Left cardiac atrium (tissue), 4 donors: ENCODE data around the gene FREM1. TPM values are rescaled to one million over a fixed set of nuclear protein-coding genes. Genes with fewer than 3 reads are reported as not detected.
"Not testable (repeated sequence)": the region's sequence is repeated elsewhere in the genome, so short reads cannot be mapped to it uniquely, and the experiment has no call there.

ENCODE experiments used
- ATAC-seq, 2 donors: fragments of 200-7000 bp; cut with Tn5 transposase; one replicate each; pipeline ENCODE4 v1.9.1; 2020; ENCODE audit warnings: mild to moderate bottlenecking in 2 of 2, moderate library complexity in 2 of 2
- DNase-seq: peaks from one replicate; pipeline ENCODE4 v3.0.0-alpha.2; 2020
- intact Hi-C, 2 donors: fragments of 100-400 bp; cut with DNase I; formaldehyde crosslinking; loops; one replicate each; pipeline versions ENCODE4 v1.14.1 to v1.15.1; 2022 to 2023
- long read RNA-seq: library from polyadenylated mRNA; unstranded; transcript quantifications from one replicate; pipeline ENCODE4 v2.0.0, GENCODE V29; 2021
- total RNA-seq, 2 donors: library from RNA; stranded (reverse); fragmentation: NEBNext Ultra II Directional; extraction: Animal tissue kit (Norgen Biotek cat#: 25700); gene quantifications; one replicate each; pipeline ENCODE4 v1.2.1, GENCODE V29; 2021
- donor health status: DM: no; HTN: yes; CAD: no.
- donor health status: DM: no; HTN: yes; CAD: no; lungs with severe emphysema.
- donor health status: DM: yes; HTN: yes; CAD: no.
- donor health status: Dilated cardiomyopathy.

The FREM1 gene
- 1 to 10 TPM; 1.8 to 7.7 TPM for total RNA-seq
- long read RNA-seq, partial matches to known transcripts = 1 of 1 reads
- long read RNA-seq, other reads (novel, unspliced or antisense) = 0 of 1 reads

GRCh38 chr9:14909961-14910805 is at the start of gene FREM1:
Gene FREM1, minus strand, starts transcription at chr9:14910428. Its CDS starts 41,451 bp downstream, at chr9:14868977.
- intact Hi-C loops = loop anchor here in 1 of 2 donors (2.0 to 10.0 kb wide), 2 partner anchors 19 to 45 kb away; no protein-coding TSS in a partner anchor
- DNase-seq = peak; percentile 44
- peak; percentile 66 to 74 for ATAC-seq

DNA sequence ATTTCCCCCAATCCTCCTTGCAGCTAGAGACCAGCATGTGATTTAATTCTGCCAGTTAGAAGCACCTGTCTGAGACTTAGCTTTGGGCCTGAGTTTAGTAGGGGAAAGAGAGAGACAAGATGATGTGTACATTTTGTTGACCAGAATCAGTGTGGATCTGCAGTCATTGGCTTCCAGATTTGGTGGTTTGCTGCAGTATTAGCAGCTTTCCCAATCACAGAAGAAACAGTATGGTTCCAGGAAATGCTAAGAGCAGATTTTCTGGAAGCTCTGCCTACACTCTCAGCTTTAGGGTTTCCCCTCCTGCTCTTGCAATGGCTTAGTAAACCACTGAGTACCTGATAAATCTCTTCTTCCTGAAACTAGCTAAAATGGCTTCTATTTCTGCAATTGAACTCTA is 48.8 kb upstream of the FREM1 start:
- ATAC-seq = no peak
- intact Hi-C loops = loop anchor here in 1 of 2 donors (10.0 kb wide), 1 partner anchor 54 kb away; no protein-coding TSS in a partner anchor
- no peak for DNase-seq

DNA sequence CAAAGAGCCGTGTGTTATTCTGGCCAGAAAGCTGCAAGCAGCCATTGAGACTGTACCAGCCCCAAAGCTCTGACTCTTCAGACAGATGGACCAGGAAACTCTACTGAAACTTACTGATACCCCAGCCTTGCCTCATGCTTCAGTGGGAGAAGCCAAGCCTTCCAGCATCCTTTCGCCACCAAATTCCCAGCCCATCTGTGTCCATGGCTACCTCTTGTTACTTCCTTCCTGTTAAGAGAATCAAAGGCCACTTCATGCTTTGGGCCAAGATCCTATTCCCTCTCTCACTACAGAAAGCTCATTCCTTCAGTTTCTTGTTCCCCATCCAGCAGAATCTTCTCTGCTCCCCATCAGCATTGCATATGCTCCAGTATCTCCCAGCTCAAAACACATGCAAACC is 46.9 kb upstream of the FREM1 start:
- ATAC-seq (peak; percentile 61 to 69), DNase-seq (no peak)
- intact Hi-C loops = loop anchor here in 1 of 2 donors (10.0 kb wide), 1 partner anchor 52 kb away; no protein-coding TSS in a partner anchor

DNA sequence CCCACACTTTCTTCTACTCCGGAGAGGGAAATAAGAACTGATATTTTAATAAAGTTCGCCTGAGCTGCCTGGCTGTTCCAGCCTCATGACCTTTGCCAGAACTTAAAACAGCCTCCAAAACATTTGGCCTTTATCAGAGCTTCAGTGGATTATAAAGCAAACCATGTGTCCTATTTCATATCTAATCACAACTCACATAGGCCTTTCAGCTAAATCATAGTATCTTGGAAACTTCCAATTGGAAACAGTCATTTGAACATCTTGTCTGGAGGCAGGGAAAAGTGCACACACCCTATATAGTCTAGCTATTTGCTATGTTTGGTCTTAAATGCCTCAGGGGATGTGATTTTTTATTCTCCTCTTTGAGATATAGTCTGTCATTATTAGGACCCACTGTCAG is 46.0 kb upstream of the FREM1 start:
- intact Hi-C loops = loop anchor here in 1 of 2 donors (10.0 kb wide), 1 partner anchor 51 kb away; no protein-coding TSS in a partner anchor
- no peak for DNase-seq
- ATAC-seq = peak; percentile 44 to 47

GRCh38 chr9:14945351-14945750 is 35.1 kb upstream of the FREM1 start:
- intact Hi-C loops = loop anchor here in 1 of 2 donors (10.0 kb wide), 1 partner anchor 61 kb away; no protein-coding TSS in a partner anchor
- DNase-seq (no peak), ATAC-seq (no peak)

GRCh38 chr9:14941501-14942405 is 31.5 kb upstream of the FREM1 start:
- ATAC-seq (peak; percentile 44 to 67), DNase-seq (no peak)
- intact Hi-C loops = loop anchor here in 1 of 2 donors (10.0 kb wide), 1 partner anchor 57 kb away; no protein-coding TSS in a partner anchor

GRCh38 chr9:14939378-14939777 is 29.1 kb upstream of the FREM1 start:
- DNase-seq = no peak
- intact Hi-C loops = no loop called here
- ATAC-seq = no peak

DNA sequence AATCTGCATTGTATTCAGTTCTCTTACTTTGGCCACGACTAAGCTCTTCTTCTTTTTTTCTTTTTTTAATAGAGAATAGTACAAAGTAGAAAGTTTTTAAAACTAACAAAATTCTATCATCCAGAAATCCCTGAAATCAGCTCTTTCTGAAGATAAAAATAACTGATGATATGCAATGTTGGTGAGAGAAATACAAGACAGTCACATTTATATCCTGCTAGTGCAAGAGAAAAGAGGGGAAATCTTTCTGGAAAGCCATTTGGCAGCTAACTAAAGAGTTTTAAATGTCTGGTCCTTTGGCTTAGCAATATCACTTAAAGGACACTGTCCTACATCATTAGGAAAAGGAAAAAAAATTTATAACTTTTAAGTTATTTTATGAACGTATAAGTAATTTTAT is 27.0 kb upstream of the FREM1 start:
- intact Hi-C loops = no loop called here
- DNase-seq = no peak
- no peak for ATAC-seq

DNA sequence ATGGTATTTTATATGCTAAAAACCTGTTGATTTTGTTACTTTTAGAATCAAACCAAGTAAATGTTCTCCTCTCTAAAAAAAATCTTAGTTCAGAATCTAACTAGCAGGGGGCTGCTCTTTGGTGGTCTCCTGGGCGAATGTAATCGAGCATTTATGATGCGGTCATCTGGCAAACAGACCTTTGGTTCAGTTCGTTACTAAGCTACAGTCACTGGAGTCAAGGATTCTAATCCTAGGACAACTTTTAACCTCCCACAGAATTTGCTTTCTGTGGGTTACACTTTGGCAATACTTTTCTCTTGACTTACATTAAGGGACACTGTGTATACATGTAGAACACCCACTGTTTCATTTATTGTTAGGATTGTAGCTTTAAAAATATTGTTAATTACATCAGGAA is 26.3 kb upstream of the FREM1 start:
- intact Hi-C loops = no loop called here
- ATAC-seq (no peak), DNase-seq (no peak)

DNA sequence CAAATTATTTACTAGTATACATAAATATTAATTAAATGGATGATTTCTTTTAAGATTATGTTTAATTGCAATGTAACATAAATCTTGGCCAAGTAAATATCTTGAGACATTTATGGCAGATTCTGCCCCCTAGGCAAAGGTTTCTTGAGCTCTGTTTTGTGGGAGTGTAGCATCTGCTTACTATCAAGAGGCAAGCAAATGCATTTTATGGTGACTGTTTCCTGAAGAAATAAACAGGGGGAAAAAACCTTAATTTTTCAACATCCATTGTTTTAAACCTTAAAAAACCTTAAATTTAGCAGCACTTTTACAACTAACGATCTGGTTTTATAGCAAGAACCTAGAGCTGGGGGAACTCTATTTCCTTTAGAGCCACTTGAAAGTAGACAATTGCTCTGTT is 25.7 kb upstream of the FREM1 start:
- DNase-seq (no peak), ATAC-seq (no peak)
- intact Hi-C loops = no loop called here

- intact Hi-C loops = no loop called here
- DNase-seq (no peak), ATAC-seq (no peak)
These were observed 25.0 kb upstream of the FREM1 start for GRCh38 chr9:14935106-14935751.

GRCh38 chr9:14932641-14933040 is 22.4 kb upstream of the FREM1 start:
- ATAC-seq = no peak
- intact Hi-C loops = no loop called here
- no peak for DNase-seq

DNA sequence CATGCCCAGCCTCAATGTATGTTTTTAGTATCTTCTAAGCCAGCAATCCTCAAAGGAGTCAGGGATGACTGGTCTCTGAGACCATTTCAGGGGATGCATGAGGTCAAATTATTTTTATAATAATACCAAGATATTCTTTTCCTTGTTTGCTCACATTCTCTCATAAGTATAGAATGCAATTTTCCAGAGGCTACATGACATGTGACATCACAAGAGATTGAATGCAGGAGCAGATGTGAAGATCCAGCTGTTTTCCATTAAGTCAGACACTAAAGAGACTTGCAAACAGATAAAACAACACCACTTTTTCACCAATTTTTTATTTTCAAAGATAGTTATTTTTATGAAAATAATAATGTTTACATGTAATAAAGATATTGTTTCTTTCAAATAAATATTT is 22.0 kb upstream of the FREM1 start:
- DNase-seq (no peak), ATAC-seq (no peak)
- intact Hi-C loops = no loop called here

- DNase-seq = no peak
- intact Hi-C loops = no loop called here
- ATAC-seq = no peak
These were observed 16.9 kb upstream of the FREM1 start for GRCh38 chr9:14926941-14927624.

DNA sequence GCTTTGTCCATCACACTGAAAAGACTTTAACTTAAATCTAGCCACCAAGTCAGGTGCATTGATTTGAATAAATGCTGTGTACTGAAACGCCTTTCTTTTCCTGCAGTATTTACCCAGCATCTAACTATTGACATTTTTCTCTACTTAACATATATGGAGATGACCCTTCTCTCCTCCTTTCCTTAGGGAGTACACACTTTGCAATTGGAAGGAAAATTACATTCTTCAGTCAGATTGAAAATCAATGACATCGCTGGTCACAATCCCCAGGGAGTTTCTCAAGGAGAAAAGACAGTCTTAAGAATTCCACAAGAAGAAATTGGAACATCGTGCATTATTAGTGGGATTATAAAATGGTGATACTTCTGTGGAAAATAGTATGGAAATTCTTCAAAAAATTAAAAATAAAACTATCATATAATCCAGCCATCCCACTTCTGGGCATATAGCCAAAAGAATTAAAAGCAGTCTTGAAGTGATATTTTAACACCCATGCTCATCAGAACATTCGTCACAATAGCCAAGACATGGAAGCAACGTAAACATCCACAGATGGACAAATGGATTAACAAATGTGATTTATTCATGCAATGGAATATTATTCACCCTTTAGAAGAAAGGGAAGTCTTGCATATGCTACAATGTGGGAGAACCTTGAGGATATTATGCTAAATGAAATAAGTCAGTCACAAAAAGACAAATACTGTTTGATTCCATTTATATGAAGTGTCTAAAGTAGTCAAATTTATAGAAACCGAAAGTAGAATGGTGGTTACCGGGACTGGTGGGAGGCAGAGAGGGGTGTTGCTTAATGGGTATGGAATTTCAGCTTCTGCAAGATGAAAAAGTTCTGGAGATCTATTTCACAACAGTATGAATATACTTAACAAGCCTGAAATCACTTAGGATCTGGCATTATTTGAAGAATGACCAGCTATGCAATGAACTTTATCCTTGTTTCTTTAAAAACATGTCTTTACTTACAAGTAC is 14.3 kb upstream of the FREM1 start:
- DNase-seq (no peak), ATAC-seq (peak; percentile 65 to 79)
- intact Hi-C loops = no loop called here

- intact Hi-C loops = no loop called here
- DNase-seq (no peak), ATAC-seq (no peak)
These were observed 13.5 kb upstream of the FREM1 start for GRCh38 chr9:14923701-14924100.

DNA sequence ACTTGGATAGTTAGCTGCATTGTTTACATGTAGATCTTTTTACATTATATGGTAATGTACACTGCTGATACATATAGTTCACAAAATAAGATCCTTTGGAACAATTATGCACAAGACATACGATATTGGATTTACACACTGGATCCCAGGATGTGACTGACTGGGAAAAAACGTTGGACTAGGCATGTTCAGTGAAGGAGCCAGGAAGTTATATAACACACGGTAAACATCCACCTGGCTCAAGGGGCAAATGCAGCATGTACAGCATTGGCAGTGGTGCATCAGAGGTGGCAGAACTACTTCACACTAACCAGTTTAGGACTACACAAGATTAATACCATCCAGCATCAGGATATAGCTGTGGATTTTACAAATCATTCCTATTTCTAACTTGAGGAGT is 10.6 kb upstream of the FREM1 start:
- DNase-seq, intact Hi-C loops, ATAC-seq: not testable (repeated sequence)
